ENCODE results near the gene EARS2. TPM values are rescaled to one million over a fixed set of nuclear protein-coding genes. Genes with fewer than 3 reads are reported as not detected.
"Not testable (repeated sequence)": the region's sequence is repeated elsewhere in the genome, so short reads cannot be mapped to it uniquely, and the experiment has no call there.

The EARS2 gene
- total RNA-seq, 4 donors from 2014 or later = 18.0 to 81.8 (median 39.5) TPM

GRCh38 chr16:23491490-23492391 is 65.4 kb downstream of the EARS2 start:
- Histone ChIP-seq H3K36me3 (no peaks in the 10 kb centered on the region), H3K27ac (no peak overlapping the region), H3K4me1 (no peaks in the 10 kb centered on the region), H3K4me3 (no peak overlapping the region), H3K27me3 (no peaks in the 10 kb centered on the region), H3K9me3 (no peaks in the 10 kb centered on the region)
- TF ChIP-seq POLR2A (IDR thresholded peaks at IDR 0.05) (no peak), CTCF (IDR thresholded peaks at IDR 0.05) (no peak)
- DNase-seq = no peak
- intact Hi-C loops (cut with DNase I; ENCODE audit: low total_unique reads) = no loop called here

DNA sequence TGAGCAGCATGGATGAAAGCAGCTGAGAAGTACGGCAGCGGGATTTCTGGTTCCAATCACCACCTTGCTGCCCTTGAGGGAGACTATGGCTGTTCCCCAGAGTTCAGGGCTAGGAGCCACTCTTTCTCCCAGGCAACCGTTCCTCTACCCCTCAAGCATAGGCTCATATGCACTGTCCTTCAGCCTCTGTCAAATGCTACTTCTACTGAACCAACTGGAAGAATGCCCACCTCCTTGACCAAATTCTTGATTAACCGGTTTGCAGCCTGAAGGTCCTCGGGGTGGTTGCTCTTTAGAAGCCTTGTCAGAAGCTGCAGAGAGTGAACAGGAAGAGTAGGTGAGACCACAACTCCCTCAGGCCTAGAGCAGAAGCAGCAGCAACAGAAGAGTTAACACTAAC is 70.7 kb downstream of the EARS2 start:
- no peaks in the 10 kb centered on the region for H3K36me3 ChIP-seq
- H3K27ac ChIP-seq = no peak overlapping the region
- H3K4me3 ChIP-seq = no peak overlapping the region
- no peak for TF ChIP-seq CTCF (IDR thresholded peaks at IDR 0.05)
- no peak for TF ChIP-seq POLR2A (IDR thresholded peaks at IDR 0.05)
- DNase-seq = no peak
- intact Hi-C loops (cut with DNase I; ENCODE audit: low total_unique reads) = no loop called here
- H3K9me3 ChIP-seq = no peaks in the 10 kb centered on the region
- no peaks in the 10 kb centered on the region for H3K27me3 ChIP-seq
- H3K4me1 ChIP-seq = no peaks in the 10 kb centered on the region

GRCh38 chr16:23485841-23486240 is 71.3 kb downstream of the EARS2 start:
- intact Hi-C loops (cut with DNase I; ENCODE audit: low total_unique reads) = no loop called here
- Histone ChIP-seq H3K36me3 (no peaks in the 10 kb centered on the region), H3K27ac (no peak overlapping the region)

GRCh38 chr16:23485257-23485614 is 71.9 kb downstream of the EARS2 start:
- Histone ChIP-seq H3K4me1 (no peaks in the 10 kb centered on the region), H3K36me3 (no peaks in the 10 kb centered on the region), H3K4me3 (no peak overlapping the region), H3K9me3 (no peaks in the 10 kb centered on the region), H3K27me3 (no peaks in the 10 kb centered on the region), H3K27ac (no peak overlapping the region)
- no peak for TF ChIP-seq CTCF (IDR thresholded peaks at IDR 0.05)
- no peak for TF ChIP-seq POLR2A (IDR thresholded peaks at IDR 0.05)
- intact Hi-C loops (cut with DNase I; ENCODE audit: low total_unique reads) = no loop called here
- DNase-seq = no peak

More at GRCh38 chr16:23485841-23486240, 71.3 kb downstream of the EARS2 start:
- Histone ChIP-seq H3K4me1 (no peaks in the 10 kb centered on the region), H3K4me3 (no peak overlapping the region), H3K27me3 (no peaks in the 10 kb centered on the region), H3K9me3 (no peaks in the 10 kb centered on the region)
- TF ChIP-seq POLR2A (IDR thresholded peaks at IDR 0.05) (no peak), CTCF (IDR thresholded peaks at IDR 0.05) (no peak)
- DNase-seq = no peak

DNA sequence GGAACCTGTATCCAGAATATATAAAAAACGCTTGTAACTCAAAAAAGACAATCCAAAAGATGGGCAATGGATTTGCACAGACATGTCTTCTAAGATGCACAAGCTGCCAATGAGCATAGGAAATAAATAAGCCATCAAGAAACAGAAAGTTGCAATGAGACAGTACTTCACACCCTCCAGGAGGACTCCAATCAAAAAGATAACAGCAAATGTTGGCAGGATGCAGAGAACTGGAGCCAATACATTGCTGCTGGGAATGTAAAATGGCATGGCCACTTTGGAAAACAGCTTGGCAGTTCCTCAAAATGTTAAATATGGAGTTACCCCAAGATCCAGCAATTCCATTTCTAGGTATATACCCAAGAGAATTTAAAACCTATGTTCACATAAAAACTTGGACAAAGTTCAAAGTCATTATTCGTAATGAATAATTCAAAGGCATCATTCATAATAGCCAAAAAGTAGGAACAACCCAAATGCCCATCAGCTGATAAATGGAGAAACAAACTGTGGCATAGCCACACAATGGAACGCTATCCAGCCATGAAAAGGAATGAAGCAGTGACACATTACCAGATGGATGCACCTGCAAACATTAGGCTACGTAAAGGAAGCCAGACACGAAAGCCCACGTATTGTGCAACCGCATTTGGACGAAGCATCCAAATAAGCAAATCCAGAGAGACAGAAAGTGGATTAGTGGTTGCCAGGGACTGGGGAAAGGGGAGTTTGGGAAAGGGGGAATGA is 72.5 kb downstream of the EARS2 start:
- Histone ChIP-seq H3K36me3 (no peaks in the 10 kb centered on the region), H3K27ac (no peak overlapping the region), H3K4me3 (no peak overlapping the region), H3K9me3 (no peaks in the 10 kb centered on the region), H3K27me3 (no peaks in the 10 kb centered on the region), H3K4me1 (no peaks in the 10 kb centered on the region)
- DNase-seq = no peak
- intact Hi-C loops (cut with DNase I; ENCODE audit: low total_unique reads) = no loop called here
- TF ChIP-seq CTCF (IDR thresholded peaks at IDR 0.05) = no peak
- no peak for TF ChIP-seq POLR2A (IDR thresholded peaks at IDR 0.05)

DNA sequence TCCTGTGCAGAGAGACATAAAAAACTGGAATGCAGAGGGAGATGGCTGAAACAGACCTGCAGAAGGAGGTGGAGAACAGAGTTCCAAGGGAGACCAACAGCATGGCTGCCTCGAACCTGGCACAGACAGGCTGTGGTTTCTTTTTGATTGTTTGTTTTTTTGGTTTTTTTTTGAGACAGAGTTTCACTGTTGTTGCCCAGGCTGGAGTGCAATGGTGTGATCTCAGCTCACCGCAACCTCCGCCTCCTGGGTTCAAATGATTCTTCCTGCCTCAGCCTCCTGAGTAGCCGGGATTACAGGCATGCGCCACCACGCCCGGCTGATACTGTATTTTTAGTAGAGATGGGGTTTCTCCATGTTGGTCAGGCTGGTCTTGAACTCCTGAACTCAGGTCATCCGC is 73.7 kb downstream of the EARS2 start:
- H3K27me3 ChIP-seq; H3K9me3 ChIP-seq; intact Hi-C loops (cut with DNase I; ENCODE audit: low total_unique reads); H3K4me3 ChIP-seq; H3K36me3 ChIP-seq; H3K4me1 ChIP-seq; H3K27ac ChIP-seq; DNase-seq: not testable (repeated sequence)
